K562 (cell line): ENCODE data around the gene FAM3C. TPM values are rescaled to one million over a fixed set of nuclear protein-coding genes. Genes with fewer than 3 reads are reported as not detected.

Source experiments
- ATAC-seq: fragments of 200-7000 bp; cut with Tn5 transposase; 3 replicates; pipeline ENCODE4 v1.9.1; 2020; ENCODE audit warnings: moderate library complexity
- BruUV-seq: library from RNA; stranded (reverse); fragments of 400-500 nt; replicated peaks from 2 replicates; lab custom pipeline; 2021; lab: Mats Ljungman, UMichigan
- CTCF ChIA-PET: fragments of 300-600 bp; formaldehyde crosslinking; extraction: SDS; loops from one replicate; lab custom pipeline; 2021; ENCODE audit warnings: low intra/inter-chr PET ratio; lab: Yijun Ruan, JAX
- POLR2A ChIA-PET: fragments of 300-600, 350-650 bp; sonication (Branson Sonifier 250); formaldehyde crosslinking; extraction: SDS; loops from one replicate; lab custom pipeline; 2021; ENCODE audit warnings: antibody characterized with exemption, inconsistent platforms; lab: Yijun Ruan, JAX
- DNase-seq, 4 experiments: peaks; one replicate each; pipeline versions ENCODE4 v3.0.0 to v3.0.0-alpha.2; 2011 to 2018; ENCODE audit warnings: low spot score in 3 of 4, mixed read lengths in 3 of 4; ENCODE audit errors: extremely low read depth in 1 of 4
- FAIRE-seq: peaks from 2 replicates; lab custom pipeline; 2011; peaks lifted over from hg19 to GRCh38; lab: Jason Lieb, UNC
- H2AFZ ChIP-seq: 2 replicates; pipeline ENCODE4 v1.6.0; 2011; ENCODE audit warnings: low read depth, low read length, control low read depth, inconsistent platforms
- H3K27ac ChIP-seq: fragments of 200-600 bp; 3 replicates; pipeline ENCODE4 v1.8.0; 2011; ENCODE audit warnings: low read depth, mild to moderate bottlenecking, control low read depth, inconsistent platforms, low read length, moderate library complexity, mixed read lengths; ENCODE audit errors: extremely low read depth
- H3K27me3 ChIP-seq, 2 experiments: fragments of 300-600 bp in 1 of 2; 2 replicates in 1 of 2; 3 replicates in 1 of 2; pipeline versions ENCODE4 v1.6.0 to v1.8.0; 2011; ENCODE audit warnings: inconsistent platforms in 2 of 2, low read length in 2 of 2, mild to moderate bottlenecking in 1 of 2, mixed read lengths in 1 of 2, moderate library complexity in 1 of 2; ENCODE audit not compliant: control insufficient read depth in 2 of 2, insufficient read depth in 2 of 2
- H3K36me3 ChIP-seq: fragments of 300-600 bp; 3 replicates; pipeline ENCODE4 v1.8.0; 2011; ENCODE audit warnings: mild to moderate bottlenecking, low read length, inconsistent platforms; ENCODE audit not compliant: control insufficient read depth, insufficient read depth
- H3K4me1 ChIP-seq, 2 experiments: fragments of 200-600 bp in 1 of 2; replicated peaks in 1 of 2; 2 replicates in 1 of 2; 3 replicates in 1 of 2; pipeline versions ENCODE4 v1.5.1 to v1.8.0; 2011; ENCODE audit warnings: inconsistent platforms in 2 of 2, low read length in 2 of 2, mild to moderate bottlenecking in 1 of 2, mixed read lengths in 1 of 2, moderate library complexity in 1 of 2; ENCODE audit not compliant: control insufficient read depth in 2 of 2, insufficient read depth in 2 of 2
- H3K4me2 ChIP-seq: 2 replicates; pipeline ENCODE4 v1.6.1; 2011; ENCODE audit warnings: low read length, control low read depth, inconsistent platforms, mixed read lengths; ENCODE audit not compliant: insufficient read depth
- H3K4me3 ChIP-seq: fragments of 200-600 bp; sonication (generic), shearing (Covaris generic); 2 replicates; pipeline ENCODE4 v1.5.1; 2016; ENCODE audit warnings: control low read depth, inconsistent platforms
- H3K79me2 ChIP-seq: fragments of 200-600 bp; 3 replicates; pipeline ENCODE4 v1.8.0; 2011; ENCODE audit warnings: low read length, inconsistent platforms; ENCODE audit not compliant: control insufficient read depth, insufficient read depth
- H3K9ac ChIP-seq, 2 experiments: 2 replicates each; pipeline versions ENCODE4 v1.6.0 to v1.6.1; 2011; ENCODE audit warnings: low read depth in 2 of 2, low read length in 2 of 2, control low read depth in 1 of 2, inconsistent platforms in 1 of 2, mild to moderate bottlenecking in 1 of 2, mixed read lengths in 1 of 2; ENCODE audit not compliant: insufficient read depth in 1 of 2
- H3K9me1 ChIP-seq: one replicate; pipeline ENCODE4 v1.6.0; 2011; ENCODE audit warnings: inconsistent platforms, mild to moderate bottlenecking, low read length, moderate library complexity; ENCODE audit not compliant: control insufficient read depth, insufficient read depth
- H3K9me3 ChIP-seq: replicated peaks from 2 replicates; pipeline ENCODE4 v1.5.1; 2011; ENCODE audit warnings: low read depth, low read length, inconsistent platforms; ENCODE audit not compliant: control insufficient read depth, insufficient read depth
- H4K20me1 ChIP-seq: replicated peaks from 2 replicates; pipeline ENCODE4 v1.6.1; 2011; ENCODE audit warnings: low read length, inconsistent platforms, mixed read lengths; ENCODE audit not compliant: control insufficient read depth, insufficient read depth
- ATF6 ChIP-seq: sonication (generic); formaldehyde crosslinking; IDR thresholded peaks from 2 replicates; pipeline ENCODE4 v1.4.0; 2020; ENCODE audit warnings: mild to moderate bottlenecking, missing genetic modification reagents
- ZNF146 ChIP-seq: IDR thresholded peaks from one replicate; pipeline ENCODE4 v1.6.1; 2018; ENCODE audit warnings: missing compliant biosample characterization; ENCODE audit not compliant: unreplicated experiment
- WGBS: fragments of 100-300 bp; shearing (Covaris generic); methylation state at CpG from one replicate; pipeline ENCODE4 v1.1.6; 2016; ENCODE audit warnings: low coverage, mixed read lengths; ENCODE audit not compliant: insufficient coverage; ENCODE audit errors: missing lambda C conversion rate; 5-methylcytosine and 5-hydroxymethylcytosine counted together
- in situ Hi-C: fragments of 300-500 bp; cut with MboI; formaldehyde crosslinking; loops from 4 replicates; pipeline ENCODE4 v1.15.0; 2018; ENCODE audit warnings: inconsistent platforms, mixed read lengths
- intact Hi-C: fragments of 100-400 bp; cut with micrococcal nuclease; formaldehyde crosslinking; loops from 2 replicates; pipeline ENCODE4 v1.14.2; 2022
- polyA plus RNA-seq, 8 experiments: library from polyadenylated mRNA; depleted of rRNA in 4 of 8; stranded (reverse) in 5 of 8; unstranded in 3 of 8; fragments of >200 nt; fragmentation: Nextera tagmentation in 2 of 8; fragmentation: Illumina TruSeq in 1 of 8; extraction: Ambion mirVana in 2 of 8; extraction: Trizol in 1 of 8; gene quantifications; 2 replicates each; pipeline versions ENCODE4 v1.2.1 to v1.2.3, GENCODE V29; 2011 to 2014; ENCODE audit warnings: inconsistent platforms in 1 of 8, missing spikeins in 1 of 8
- total RNA-seq, 7 experiments: library from RNA; depleted of rRNA in 6 of 7; stranded (reverse); fragments of >200 nt in 6 of 7; fragmentation: Illumina TruSeq in 2 of 7; extraction: Trizol in 2 of 7; gene quantifications; 2 replicates each; pipeline versions ENCODE4 v1.2.1 to v1.2.3, GENCODE V29; 2011 to 2021; ENCODE audit warnings: low replicate concordance in 1 of 7

Gene FAM3C
- total and polyA plus RNA-seq, 9 of the 15 experiments (the other 6 are each of a cell fraction or from before 2014, with no cell fraction given) = 10.6 to 42.6 (median 30.0) TPM

DNA sequence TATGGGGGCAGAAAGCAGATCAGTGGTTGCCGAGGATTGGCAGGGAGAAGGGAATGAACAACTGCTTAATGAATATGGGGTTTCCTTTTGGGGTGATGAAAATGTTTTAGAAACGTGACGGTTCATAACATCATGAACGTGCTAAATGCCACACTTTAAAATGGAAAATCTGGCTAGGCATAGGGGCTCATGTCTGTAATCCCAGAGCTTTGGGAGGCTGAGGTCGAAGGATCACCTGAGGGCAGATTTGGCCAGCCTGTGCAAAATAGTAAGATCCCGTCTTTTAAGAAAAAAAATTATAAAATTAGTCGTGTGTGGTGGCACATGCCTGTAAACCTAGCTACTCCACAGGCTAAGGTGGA, 3.1 kb downstream of the FAM3C start:
- Histone ChIP-seq H4K20me1 (no peaks in the 10 kb centered on the region), H3K36me3 (peaks cover 9% of the 10 kb centered on the region; the same call in 2 of the 3 replicates), H3K27ac (no peak overlapping the region), H3K9me1 (no peaks in the 10 kb centered on the region), H3K4me2 (no peak overlapping the region), H3K9me3 (no peaks in the 10 kb centered on the region), H3K79me2 (peaks cover 77% of the 10 kb centered on the region), H3K4me3 (no peak overlapping the region), H3K9ac (no peak overlapping the region), H3K27me3 (no peaks in the 10 kb centered on the region), H2AFZ (no peak overlapping the region), H3K4me1 (peaks cover 5 to 10% of the 10 kb centered on the region in 2 experiments; a peak in 3 of 5 replicates)
- no peak for FAIRE-seq
- in situ Hi-C loops = no loop called here
- ChIA-PET CTCF (no interaction called here), POLR2A (interaction anchor here (4.1 kb wide), 1 partner anchor 7 kb away, joined by 55 read pairs; no protein-coding TSS in a partner anchor)
- BruUV-seq = no TSS peak
- intact Hi-C loops = loop anchor here (10.0 kb wide), 1 partner anchor 408 kb away; the partner anchor contains the start of gene CPED1
- no peak for TF ChIP-seq ATF6 (CRISPR knock-in tag)
- TF ChIP-seq ZNF146 (CRISPR knock-in tag) = peak; percentile 0
- WGBS = 97% methylated on average over 7 of the region's 7 CpGs
- no peak for ATAC-seq
- DNase-seq = no peak
